Left lung (tissue), 10 donors: ENCODE measurements around the gene EPB41L2. TPM values are rescaled to one million over a fixed set of nuclear protein-coding genes. Genes with fewer than 3 reads are reported as not detected.

ENCODE experiments used
- ATAC-seq: fragments of 200-7000 bp; cut with Tn5 transposase; one replicate; pipeline ENCODE4 v1.9.1; 2020; ENCODE audit warnings: moderate library complexity
- DNase-seq, 4 donors: peaks; one replicate each; pipeline ENCODE4 v3.0.0-alpha.2; 2013 to 2020
- H3K27ac ChIP-seq, 2 donors: fragments of 200-600 bp; sonication (generic) in 1 of 2; one replicate each; pipeline versions ENCODE4 v1.5.0 to v1.8.0; 2020 to 2021
- H3K27me3 ChIP-seq, 2 donors: fragments of 200-600 bp; sonication (generic) in 1 of 2; one replicate each; pipeline versions ENCODE4 v1.5.0 to v1.8.0; 2020 to 2021
- H3K36me3 ChIP-seq, 2 donors: fragments of 200-600 bp; sonication (generic) in 1 of 2; one replicate each; pipeline versions ENCODE4 v1.5.0 to v1.8.0; 2020 to 2021
- H3K4me1 ChIP-seq, 2 donors: fragments of 200-600 bp; one replicate each; pipeline ENCODE4 v1.8.0; 2021
- H3K4me3 ChIP-seq, 2 donors: fragments of 200-600 bp; sonication (generic) in 1 of 2; one replicate each; pipeline versions ENCODE4 v1.5.0 to v1.8.0; 2020 to 2021; ENCODE audit warnings: mild to moderate bottlenecking in 1 of 2
- H3K9me3 ChIP-seq, 2 donors: fragments of 200-600 bp; sonication (generic) in 1 of 2; one replicate each; pipeline versions ENCODE4 v1.5.0 to v1.8.0; 2020 to 2021
- intact Hi-C, 2 donors: fragments of 100-400 bp; cut with DNase I; formaldehyde crosslinking; loops; one replicate each; pipeline versions ENCODE4 v1.11.2 to v1.14.2; 2022
- polyA plus RNA-seq, 6 donors: library from polyadenylated mRNA; unstranded; fragments of 120-200 nt; gene quantifications; one replicate each; pipeline ENCODE4 v1.2.1, GENCODE V29; 2013; ENCODE audit not compliant: insufficient read length in 6 of 6
- total RNA-seq, 2 donors: library from RNA; stranded (reverse); fragmentation: NEBNext Ultra II Directional; extraction: Animal tissue kit (Norgen Biotek cat#: 25700); gene quantifications; one replicate each; pipeline ENCODE4 v1.2.1, GENCODE V29; 2021
- TF ChIP-seq, protein P1 (sequence below), 2 donors: fragments of 200-600 bp; sonication (generic) in 1 of 2; IDR thresholded peaks; one replicate each; pipeline versions ENCODE4 v1.5.0 to v1.8.0; 2021; ENCODE audit warnings: antibody characterized with exemption in 2 of 2
- donor health status: DM: no; HTN: yes; CAD: no.
- donor health status: DM: no; HTN: no; CAD: no.

The EPB41L2 gene
- total and polyA plus RNA-seq, 8 donors, result 91.3 to 277 (median 248) TPM

DNA sequence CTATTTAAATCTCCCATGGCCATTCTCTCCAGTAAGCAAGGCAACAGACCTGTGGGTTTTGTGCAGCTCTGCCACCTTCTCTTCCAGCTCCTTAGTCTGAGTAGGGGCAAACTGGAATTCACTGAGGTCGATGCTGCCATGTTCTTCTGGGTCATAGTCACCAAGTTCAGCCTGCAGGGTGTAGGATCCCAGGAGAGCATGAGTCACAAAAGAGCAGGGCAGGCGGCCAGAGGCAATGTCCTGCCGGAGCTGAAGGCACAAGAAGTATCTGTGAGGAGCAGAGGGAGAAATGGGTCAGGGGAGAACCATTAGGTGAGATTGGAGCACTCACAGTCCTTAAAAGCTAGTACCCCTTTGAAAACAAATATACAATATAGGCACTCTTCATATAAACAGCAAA is 162.1 kb downstream of the EPB41L2 start:
- H3K4me3 ChIP-seq, result no peak overlapping the region
- TF ChIP-seq, protein P1, sequence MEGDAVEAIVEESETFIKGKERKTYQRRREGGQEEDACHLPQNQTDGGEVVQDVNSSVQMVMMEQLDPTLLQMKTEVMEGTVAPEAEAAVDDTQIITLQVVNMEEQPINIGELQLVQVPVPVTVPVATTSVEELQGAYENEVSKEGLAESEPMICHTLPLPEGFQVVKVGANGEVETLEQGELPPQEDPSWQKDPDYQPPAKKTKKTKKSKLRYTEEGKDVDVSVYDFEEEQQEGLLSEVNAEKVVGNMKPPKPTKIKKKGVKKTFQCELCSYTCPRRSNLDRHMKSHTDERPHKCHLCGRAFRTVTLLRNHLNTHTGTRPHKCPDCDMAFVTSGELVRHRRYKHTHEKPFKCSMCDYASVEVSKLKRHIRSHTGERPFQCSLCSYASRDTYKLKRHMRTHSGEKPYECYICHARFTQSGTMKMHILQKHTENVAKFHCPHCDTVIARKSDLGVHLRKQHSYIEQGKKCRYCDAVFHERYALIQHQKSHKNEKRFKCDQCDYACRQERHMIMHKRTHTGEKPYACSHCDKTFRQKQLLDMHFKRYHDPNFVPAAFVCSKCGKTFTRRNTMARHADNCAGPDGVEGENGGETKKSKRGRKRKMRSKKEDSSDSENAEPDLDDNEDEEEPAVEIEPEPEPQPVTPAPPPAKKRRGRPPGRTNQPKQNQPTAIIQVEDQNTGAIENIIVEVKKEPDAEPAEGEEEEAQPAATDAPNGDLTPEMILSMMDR (IDR thresholded peaks at IDR 0.05), result no peak
- DNase-seq (no peak), ATAC-seq (no peak)
- no peaks in the 10 kb centered on the region for H3K9me3 ChIP-seq
- intact Hi-C loops, result no loop called here
- H3K36me3 ChIP-seq, result no peaks in the 10 kb centered on the region
- no peaks in the 10 kb centered on the region for H3K4me1 ChIP-seq
- H3K27me3 ChIP-seq, result no peaks in the 10 kb centered on the region
- H3K27ac ChIP-seq, result no peak overlapping the region

DNA sequence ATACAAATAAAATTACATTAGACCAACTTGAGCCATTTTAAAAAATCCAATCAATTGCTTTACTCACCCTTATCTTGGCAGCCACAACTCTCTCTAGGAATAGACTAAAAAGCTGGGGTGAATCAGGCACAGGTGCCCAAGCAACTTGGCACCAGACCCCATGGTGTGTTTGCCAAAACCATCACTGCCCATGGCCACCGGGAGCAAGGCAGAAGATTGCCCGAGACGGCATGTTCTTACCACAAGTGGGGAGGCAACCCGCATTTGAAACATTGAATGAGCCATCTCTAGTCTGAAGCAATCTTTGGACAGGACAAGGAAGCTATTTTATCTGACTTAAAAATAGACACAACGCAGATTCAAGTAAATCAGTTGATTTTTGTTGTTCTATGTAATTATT is 166.8 kb downstream of the EPB41L2 start:
- Histone ChIP-seq H3K27ac (no peak overlapping the region), H3K4me1 (no peaks in the 10 kb centered on the region), H3K4me3 (no peak overlapping the region), H3K36me3 (peaks cover 0 to 7% of the 10 kb centered on the region in 2 donors), H3K27me3 (no peaks in the 10 kb centered on the region), H3K9me3 (no peaks in the 10 kb centered on the region)
- TF ChIP-seq, protein P1 (IDR thresholded peaks at IDR 0.05), result no peak
- intact Hi-C loops, result loop anchor here in 1 of 2 donors (10.0 kb wide), 1 partner anchor 219 kb away; no protein-coding TSS in a partner anchor
- ATAC-seq (no peak), DNase-seq (no peak)

DNA sequence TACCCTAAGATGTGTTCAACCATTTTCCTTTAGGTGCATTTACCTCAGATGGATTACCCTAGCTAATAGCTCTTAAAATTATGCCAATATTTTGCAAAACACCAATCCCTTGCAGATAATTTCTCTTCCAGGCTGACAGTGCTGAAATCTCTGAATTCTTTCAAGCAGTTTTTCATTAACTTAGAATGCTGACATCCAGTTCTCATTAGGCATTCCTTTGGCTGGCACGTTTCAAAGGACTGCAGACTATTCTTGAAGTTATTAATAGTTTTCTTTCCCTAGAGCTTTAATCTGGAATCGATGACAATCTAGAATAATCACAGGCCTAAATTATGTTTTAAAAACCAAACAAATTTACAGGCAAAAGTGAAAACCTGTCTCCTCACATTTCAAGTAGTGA is 167.5 kb downstream of the EPB41L2 start:
- H3K36me3 ChIP-seq, result peaks cover 0 to 7% of the 10 kb centered on the region in 2 donors
- ATAC-seq (no peak), DNase-seq (no peak)
- no peaks in the 10 kb centered on the region for H3K27me3 ChIP-seq
- no peaks in the 10 kb centered on the region for H3K9me3 ChIP-seq
- no peaks in the 10 kb centered on the region for H3K4me1 ChIP-seq
- TF ChIP-seq, protein P1 (IDR thresholded peaks at IDR 0.05), result no peak
- no peak overlapping the region for H3K27ac ChIP-seq
- H3K4me3 ChIP-seq, result no peak overlapping the region
- intact Hi-C loops, result loop anchor here in 1 of 2 donors (10.0 kb wide), 1 partner anchor 219 kb away; no protein-coding TSS in a partner anchor

DNA sequence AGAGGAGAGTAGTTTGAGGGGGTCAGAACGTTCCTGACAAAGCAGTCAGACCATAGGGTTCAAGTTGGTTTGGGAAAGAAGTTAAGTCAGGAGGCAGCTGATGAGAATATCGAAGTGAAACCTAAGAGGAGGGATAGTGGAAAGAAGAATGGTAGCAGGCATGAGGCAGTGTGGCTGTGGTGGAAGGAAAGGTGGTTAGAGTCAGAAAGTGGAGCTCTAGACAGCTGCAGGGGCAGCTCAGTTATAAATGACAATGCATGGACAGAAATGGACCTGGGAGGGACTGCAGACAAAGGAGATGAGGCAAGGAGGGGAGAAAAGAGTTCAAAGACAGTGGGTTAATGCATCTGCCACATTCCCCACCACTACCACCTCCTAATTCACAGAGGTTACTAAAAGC is 169.3 kb downstream of the EPB41L2 start:
- TF ChIP-seq, protein P1 (IDR thresholded peaks at IDR 0.05), result no peak
- no peaks in the 10 kb centered on the region for H3K27me3 ChIP-seq
- no peaks in the 10 kb centered on the region for H3K4me1 ChIP-seq
- H3K9me3 ChIP-seq, result no peaks in the 10 kb centered on the region
- DNase-seq (no peak), ATAC-seq (no peak)
- H3K27ac ChIP-seq, result no peak overlapping the region
- intact Hi-C loops, result loop anchor here in 1 of 2 donors (10.0 kb wide), 1 partner anchor 221 kb away; no protein-coding TSS in a partner anchor
- peaks cover 0 to 7% of the 10 kb centered on the region in 2 donors for H3K36me3 ChIP-seq
- no peak overlapping the region for H3K4me3 ChIP-seq

DNA sequence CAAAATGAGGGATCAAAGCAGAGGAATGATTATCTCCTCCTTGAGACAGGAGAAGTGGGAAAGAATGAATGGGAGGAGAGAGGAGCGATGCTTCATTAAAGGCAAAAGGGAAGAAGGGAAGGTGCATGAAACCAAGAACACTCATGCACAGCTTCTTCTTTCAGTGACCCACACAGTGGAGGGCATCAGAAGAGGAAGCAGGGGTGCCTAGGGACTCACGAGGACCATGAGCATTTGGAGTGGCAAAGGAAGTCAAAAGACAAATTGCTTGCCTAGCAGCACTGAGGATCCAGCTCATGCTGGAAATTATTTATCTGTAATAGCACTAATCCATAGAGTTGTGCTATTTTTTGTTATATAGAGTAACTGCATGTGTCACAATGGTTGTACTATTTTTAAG is 169.8 kb downstream of the EPB41L2 start:
- intact Hi-C loops, result loop anchor here in 1 of 2 donors (10.0 kb wide), 1 partner anchor 222 kb away; no protein-coding TSS in a partner anchor
- Histone ChIP-seq H3K9me3 (no peaks in the 10 kb centered on the region), H3K4me1 (no peaks in the 10 kb centered on the region), H3K27me3 (no peaks in the 10 kb centered on the region), H3K36me3 (peaks cover 0 to 7% of the 10 kb centered on the region in 2 donors), H3K4me3 (no peak overlapping the region), H3K27ac (no peak overlapping the region)
- DNase-seq, result peak in 1 of 4 donors; percentile 43
- ATAC-seq, result peak; percentile 60
- TF ChIP-seq, protein P1 (IDR thresholded peaks at IDR 0.05), result no peak
